HG02938 (cell line): ENCODE measurements around the gene DHRS11.

Experiments used
- ATAC-seq: cut with Tn5 transposase; IDR thresholded peaks from one replicate; pipeline ENCODE4 v1.9.1; 2021; ENCODE audit warnings: mild to moderate bottlenecking, moderate library complexity; ENCODE audit not compliant: unreplicated experiment

DHRS11 gene, protein sequence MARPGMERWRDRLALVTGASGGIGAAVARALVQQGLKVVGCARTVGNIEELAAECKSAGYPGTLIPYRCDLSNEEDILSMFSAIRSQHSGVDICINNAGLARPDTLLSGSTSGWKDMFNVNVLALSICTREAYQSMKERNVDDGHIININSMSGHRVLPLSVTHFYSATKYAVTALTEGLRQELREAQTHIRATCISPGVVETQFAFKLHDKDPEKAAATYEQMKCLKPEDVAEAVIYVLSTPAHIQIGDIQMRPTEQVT

GRCh38 chr17:36591434-36592315 lies at the start of gene DHRS11:
DHRS11 (plus strand) TSS chr17:36591879; CDS start chr17:36592010, 131 bp downstream.
- ATAC-seq = peak; percentile 58

GRCh38 chr17:36542755-36543154 lies 48.9 kb upstream of the DHRS11 start:
- ATAC-seq = no peak

DNA sequence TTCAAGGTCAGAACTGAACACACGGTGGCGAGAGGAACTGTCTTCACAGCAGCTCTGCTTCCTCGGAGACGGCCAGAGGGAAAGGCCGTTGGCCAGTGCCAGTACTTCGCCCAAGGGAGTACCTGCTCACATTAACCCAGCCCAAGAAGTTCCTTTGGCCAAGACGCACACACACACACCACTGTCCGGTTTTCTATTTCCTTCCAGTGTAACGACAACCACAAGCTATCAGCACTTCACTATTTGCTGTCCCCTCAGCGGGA lies 47.7 kb upstream of the DHRS11 start:
- peak; percentile 5 for ATAC-seq

GRCh38 chr17:36544307-36545076 lies 47.2 kb upstream of the DHRS11 start, which contains the start of gene GGNBP2:
GGNBP2 (plus strand) TSS chr17:36544919; CDS start chr17:36545725, 806 bp downstream.
- ATAC-seq = peak; percentile 56

DNA sequence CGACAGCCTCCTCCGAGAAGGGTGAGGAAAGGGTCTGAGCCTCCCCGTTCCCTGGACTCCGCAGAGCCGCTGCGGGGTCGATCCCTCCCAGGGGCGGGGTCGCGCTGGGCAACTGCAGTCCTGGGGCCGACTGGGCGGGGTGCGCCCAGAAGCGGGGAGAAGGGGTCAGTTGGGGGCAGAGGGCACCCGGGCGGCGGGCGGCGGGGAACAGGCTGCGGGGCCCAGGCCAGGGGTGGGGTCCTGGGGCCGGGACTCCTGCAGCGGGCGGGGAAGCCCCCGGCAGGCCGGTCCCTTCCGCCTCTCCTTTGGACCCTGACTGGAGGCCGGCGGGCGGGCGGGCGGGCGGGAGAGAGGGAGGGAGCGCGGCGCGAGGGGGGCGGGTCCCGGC lies 46.6 kb upstream of the DHRS11 start:
- no peak for ATAC-seq

DNA sequence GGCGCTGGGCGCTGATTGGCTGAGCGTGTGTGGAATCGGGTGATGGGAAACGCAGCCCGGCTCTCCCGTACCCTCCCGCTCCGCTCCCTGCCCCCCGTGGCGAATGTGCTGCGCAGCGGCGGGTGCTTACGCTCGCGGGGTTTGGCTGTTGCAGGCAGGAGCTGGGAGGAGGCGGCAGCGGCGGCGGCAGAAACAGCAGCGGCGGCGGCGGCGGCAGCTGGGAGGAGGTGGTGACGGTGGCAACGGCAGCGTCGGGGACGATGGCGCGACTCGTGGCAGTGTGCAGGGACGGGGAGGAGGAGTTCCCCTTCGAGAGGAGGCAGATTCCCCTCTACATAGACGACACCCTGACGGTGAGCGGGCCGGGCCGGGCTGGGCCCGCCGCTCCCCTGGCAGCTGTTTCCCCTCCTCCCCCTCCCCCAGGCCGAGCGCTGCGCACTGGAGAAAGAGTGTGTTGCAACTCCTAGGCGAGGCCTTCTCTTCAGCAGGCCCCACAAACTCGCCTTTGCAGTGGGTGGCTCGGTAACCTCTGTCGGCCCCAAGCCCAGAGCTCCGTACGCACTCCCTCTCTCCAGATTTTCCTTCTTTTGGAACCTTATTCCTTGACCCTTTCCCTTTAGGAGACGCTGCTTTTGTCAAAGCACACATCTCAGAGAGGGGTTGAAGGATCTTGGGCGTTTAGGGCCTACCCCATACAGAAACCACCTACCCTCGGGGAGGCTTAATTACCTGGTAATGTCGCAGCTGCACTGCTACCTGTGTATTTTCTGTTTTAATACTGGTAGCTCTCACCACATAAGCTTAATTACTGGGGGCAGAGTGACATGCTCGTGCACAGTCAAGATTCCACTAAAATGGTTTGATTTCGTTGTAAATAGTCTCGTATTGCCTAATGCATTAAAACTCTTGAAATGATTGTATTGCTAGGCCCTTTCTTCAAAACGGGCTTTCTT lies 45.9 kb upstream of the DHRS11 start:
- peak; percentile 62 for ATAC-seq

- no peak for ATAC-seq
Measured at GRCh38 chr17:36546418-36547093, 45.1 kb upstream of the DHRS11 start.

GRCh38 chr17:36547776-36548175 lies 43.9 kb upstream of the DHRS11 start:
- ATAC-seq = no peak

DNA sequence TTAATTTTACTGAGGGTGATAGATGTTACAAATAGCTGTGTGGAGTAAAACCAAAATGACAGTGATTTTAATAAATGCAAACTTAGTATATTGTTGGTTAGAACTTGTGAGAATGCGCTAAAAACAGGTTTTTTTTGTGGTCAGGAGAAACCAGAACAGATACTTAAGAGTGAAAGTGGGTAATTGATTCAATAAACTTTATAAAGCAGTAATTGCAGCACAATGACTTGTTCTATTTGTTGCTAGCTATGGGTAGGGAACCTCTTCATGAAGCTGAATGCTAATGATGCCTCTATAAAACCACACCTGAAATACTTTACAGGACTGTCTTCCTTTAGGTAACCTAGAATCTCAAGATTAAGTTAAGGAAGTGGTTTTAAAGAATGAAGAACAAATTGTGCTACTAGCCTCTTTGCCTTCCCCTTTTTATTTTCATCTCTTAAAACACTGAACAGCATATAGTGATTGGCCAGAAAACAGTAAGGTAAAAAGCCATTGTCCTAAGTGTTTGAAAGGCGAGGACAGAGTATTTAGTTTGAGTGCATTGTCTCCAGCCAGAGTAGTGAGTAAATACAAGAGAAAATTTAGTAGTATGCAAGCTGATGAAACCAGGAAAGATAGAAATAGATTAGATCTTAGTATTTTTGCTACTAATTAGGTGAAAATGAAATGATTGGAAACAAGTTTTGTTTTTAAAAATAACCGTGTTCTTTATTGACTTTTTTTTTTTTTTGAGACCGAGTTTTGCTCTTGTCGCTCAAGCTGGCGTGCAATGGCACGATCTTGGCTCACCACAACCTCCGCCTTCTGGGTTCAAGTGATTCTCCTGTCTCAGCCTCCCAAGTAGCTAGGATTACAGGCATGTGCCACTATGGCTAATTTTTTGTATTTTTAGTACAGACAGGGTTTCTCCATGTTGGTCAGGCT lies 40.9 kb upstream of the DHRS11 start:
- ATAC-seq = no peak

DNA sequence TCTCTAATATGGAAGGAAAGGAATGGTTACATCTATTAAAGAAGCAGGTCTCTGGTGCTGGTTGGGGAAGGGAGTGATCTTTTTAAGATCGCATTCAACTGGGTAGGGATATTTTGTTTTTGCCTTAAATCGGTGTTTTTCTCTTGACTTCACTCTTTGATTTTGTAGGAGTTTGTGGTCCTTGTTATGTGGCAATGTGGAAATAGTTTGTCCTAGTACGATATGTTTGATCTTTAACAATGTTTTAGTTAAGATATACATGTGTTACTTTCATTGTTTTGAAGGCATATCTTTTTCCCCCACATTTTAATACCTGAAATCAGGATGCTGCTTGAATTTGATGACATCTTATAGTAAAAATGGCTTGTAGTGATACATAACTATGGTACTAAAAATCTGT lies 38.2 kb upstream of the DHRS11 start:
- ATAC-seq = no peak

DNA sequence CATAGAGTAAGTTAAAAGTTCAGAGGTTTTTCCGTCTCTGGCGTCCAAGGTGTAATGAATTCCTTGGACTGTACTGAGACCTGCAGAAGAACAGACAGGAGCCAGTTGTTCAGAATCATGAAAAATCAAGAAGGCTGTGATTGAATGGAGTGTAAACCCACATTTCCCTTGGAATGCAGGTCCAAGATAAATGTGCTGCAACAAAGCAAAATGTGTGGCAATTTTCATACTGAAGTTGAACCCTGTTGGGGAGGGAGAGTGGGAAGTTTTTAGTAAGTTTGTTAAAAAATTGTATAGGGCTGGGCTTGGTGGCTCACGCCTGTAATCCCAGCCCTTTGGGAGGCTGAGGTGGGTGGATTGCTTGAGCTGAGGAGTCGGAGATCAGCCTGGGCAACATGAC lies 25.6 kb upstream of the DHRS11 start:
- no peak for ATAC-seq

DNA sequence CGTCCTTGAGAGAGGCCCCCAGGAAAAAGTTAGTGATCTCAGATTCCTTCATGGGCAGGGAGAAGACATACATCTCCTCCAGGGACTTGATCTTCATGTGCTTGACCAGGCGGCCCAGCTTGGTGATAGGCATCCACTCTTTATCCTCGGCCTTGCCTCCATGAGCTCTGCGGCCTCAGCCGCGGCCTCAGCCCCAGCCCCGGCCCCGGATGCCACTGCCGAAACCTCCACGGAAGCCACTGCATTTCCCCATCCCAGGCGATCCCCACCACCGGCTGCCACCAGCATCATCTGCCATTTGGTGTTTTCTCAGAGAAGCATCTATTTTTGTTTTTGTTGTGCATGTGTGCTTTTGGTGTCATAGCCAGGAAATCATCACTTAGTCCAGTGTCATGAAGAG lies 16.7 kb upstream of the DHRS11 start:
- ATAC-seq = no peak

DNA sequence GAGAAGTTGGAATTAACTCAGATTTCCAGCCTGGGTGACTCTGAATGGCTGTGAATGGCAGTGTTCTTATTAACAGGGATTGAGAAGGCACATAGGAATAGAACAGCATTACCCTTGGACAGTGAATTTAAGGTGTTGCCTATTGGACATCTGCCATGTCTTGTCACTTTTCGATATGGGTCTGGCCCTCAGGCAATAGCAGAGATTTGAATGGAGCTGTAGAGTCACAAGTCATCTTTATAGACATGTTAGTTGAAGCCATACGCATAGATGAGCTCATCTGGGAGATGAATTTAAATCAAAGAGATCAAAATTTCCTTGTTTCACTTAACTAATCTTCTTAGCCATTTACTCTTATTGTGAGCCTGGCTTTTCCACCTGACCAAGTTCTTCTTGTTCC lies 14.9 kb upstream of the DHRS11 start:
- no peak for ATAC-seq

- no peak for ATAC-seq
Measured at GRCh38 chr17:36578671-36579070, 13.0 kb upstream of the DHRS11 start.

DNA sequence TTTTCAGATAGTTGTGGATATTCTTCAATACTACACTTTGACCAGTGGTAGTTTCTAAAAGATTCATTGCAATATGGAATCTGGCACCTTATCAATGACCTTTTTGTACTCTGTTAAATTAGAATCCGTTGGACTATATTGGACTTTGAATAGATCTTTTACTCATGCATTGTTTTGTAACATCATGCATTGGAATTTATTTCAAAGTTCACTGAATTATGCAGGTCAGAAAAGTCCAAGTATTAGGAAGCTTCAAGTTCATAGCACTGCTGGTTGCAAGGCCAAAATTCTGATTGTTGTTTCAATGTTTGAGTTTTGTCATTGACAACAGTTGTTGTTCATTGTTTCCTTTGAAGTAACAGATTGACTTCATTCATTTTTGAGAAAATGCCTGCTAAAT lies 7.9 kb upstream of the DHRS11 start:
- ATAC-seq = no peak

DNA sequence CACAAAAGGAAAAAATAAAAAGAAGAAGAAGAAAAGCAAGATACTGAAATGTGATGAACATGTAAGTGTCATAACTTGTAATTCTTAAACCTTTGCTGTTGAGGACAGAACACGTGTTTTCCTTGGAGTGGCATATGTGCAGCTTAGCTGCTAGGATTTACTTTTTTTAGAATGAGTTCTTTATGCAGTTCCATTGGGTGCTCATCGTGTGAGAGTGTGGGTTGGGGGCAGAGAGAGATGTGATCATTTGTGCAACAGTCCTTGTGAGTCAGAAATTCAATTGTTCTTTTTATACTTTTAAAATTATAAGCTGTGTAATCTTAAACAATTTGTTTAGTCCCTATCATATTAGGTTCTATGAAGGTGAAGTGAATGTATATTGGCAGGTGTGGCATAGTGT lies 5.5 kb upstream of the DHRS11 start:
- ATAC-seq = no peak

- ATAC-seq = no peak
Measured at GRCh38 chr17:36590082-36590481, 1.6 kb upstream of the DHRS11 start.

DNA sequence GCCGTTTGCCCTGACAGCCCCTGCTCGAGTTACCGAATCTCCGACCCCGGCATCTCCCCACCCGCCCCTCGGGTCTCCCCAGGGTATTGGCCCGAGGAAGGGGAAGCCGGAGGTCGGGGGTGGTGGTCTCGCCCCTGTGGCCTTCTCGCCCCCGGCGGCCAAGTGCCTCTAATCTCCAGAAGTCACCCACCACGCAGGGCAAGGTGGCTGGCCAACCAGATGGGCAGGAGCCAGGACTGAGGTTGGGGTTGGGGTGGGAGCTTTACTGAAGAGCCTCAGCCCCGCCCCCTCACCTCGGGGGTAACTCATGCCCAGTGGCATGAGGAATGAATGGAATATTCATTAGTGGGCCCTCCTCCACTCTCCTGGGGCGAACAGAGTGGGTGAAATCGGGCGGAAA lies 637 bp downstream of the DHRS11 start:
- ATAC-seq = peak; percentile 19

GRCh38 chr17:36592716-36593321 lies 1.1 kb downstream of the DHRS11 start:
- no peak for ATAC-seq
